GM21737 (cell line): Measurements from ENCODE around the gene ARHGAP4.

Experiments used
- ATAC-seq: cut with Tn5 transposase; IDR thresholded peaks from one replicate; pipeline ENCODE4 v1.9.1; 2021; ENCODE audit warnings: mild to moderate bottlenecking, moderate library complexity; ENCODE audit not compliant: unreplicated experiment

The ARHGAP4 gene

GRCh38 chrX:153925739-153926551, at the start of gene ARHGAP4:
ARHGAP4 (minus strand) TSS chrX:153926264; CDS start chrX:153926202, 62 bp downstream.
- ATAC-seq = no peak

- ATAC-seq = no peak
These were observed 48.7 kb upstream of the ARHGAP4 start for GRCh38 chrX:153974726-153975286.

GRCh38 chrX:153974003-153974725, 48.1 kb upstream of the ARHGAP4 start:
- ATAC-seq = no peak

DNA sequence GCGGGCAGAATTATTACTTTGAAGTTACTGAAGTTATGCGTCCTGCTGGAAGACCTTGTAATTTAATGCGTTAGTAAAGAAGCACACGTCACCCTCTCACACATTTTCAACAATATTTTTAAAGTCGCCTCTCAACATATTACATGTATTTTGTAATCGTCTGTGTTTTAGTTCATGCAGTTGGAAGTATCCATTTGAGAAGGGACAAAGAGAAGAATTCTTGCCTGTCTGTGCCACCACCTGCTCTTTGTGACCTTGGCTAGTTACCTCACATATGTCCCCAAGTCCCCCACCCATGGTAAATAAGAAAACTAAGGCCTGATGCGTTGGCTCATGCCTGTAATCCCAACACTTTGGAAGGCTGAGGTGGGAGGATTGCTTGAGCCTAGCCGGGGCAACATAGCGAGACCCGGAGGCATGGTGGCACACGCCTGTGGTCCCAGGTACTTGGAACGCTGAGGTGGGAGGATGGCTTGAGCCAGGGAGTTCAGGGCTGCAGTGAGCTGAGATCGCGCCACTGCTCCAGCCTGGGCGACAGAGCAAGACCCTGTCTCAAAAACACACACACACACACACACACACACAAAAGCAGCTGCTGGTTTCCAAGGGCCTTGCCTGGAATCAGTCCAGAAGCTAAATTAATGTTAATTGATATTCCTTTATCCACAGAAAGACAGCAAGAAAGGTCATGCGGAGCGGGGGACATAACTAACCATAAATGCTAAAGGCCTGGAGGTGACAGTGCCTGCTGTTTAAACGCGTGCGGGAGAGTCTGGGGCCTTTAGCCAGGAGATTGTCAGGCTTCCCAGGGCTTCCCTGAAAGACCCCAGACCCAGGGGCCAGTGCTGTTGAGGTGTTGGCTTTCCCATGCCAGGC, 47.3 kb upstream of the ARHGAP4 start:
- ATAC-seq = no peak

- peak; percentile 44 for ATAC-seq
These were observed 46.5 kb upstream of the ARHGAP4 start, which contains the start of gene TMEM187 for GRCh38 chrX:153972368-153973126. TMEM187 (plus strand) TSS chrX:153972754; CDS start chrX:153982063, 9,309 bp downstream.

- peak; percentile 30 for ATAC-seq
These were observed 45.6 kb upstream of the ARHGAP4 start, which contains the start of gene HCFC1 for GRCh38 chrX:153971450-153972367. HCFC1 (minus strand) TSS chrX:153971818; CDS start chrX:153970840, 978 bp downstream.

DNA sequence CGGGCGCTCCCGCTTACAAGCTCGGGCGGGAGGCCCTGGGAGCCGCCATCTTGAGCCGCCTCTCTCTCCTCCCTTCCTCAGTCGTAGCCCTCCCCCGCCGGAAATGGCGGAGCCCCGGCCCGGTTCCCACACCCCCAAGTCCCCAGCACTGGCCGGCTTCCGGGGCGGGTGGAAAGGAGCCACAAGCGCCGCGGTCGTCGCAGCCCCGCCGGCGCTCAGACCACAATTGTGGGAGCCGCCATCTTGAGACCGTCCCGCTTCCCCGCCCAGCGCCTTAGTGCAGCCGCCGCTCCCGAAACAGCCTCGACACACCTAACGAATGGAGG, 45.0 kb upstream of the ARHGAP4 start:
- ATAC-seq = peak; percentile 32

DNA sequence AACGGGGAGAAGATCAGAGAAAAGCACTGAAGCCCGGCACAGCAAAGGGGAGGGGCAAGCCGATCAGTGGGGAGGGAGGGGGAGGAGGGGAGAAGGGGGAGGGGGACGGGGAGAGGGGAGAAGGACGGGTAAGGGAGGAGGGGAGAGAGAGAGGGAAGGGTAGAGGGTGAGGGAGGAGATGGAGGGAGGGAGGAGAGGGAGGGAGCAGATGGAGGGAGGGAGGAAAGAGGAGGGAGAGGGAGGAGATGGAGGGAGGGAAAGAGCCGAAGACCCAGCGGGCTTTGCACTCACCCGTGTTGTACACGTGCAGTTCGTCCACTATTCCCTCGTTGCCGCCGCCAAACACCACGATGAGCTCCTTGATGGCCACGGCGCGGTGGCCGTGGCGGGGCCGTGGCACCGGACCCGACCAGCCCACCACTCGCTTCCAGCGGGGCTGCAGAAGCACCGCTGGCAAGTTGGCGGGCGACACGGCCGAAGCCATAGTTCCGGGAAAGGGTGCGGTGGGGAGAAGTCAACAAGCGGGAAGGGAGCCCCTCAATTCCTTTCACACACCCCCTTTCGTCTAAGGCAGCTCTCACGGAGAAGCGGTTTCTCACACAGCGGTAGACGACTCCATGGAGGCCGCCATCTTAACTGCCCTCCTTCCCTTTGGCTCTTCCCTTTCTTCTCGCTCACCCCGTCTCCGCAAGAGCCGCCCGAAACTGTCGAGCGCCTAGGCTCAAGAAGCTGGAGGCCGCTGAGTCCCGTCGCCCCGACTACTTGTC, 44.5 kb upstream of the ARHGAP4 start:
- peak; percentile 1 for ATAC-seq

DNA sequence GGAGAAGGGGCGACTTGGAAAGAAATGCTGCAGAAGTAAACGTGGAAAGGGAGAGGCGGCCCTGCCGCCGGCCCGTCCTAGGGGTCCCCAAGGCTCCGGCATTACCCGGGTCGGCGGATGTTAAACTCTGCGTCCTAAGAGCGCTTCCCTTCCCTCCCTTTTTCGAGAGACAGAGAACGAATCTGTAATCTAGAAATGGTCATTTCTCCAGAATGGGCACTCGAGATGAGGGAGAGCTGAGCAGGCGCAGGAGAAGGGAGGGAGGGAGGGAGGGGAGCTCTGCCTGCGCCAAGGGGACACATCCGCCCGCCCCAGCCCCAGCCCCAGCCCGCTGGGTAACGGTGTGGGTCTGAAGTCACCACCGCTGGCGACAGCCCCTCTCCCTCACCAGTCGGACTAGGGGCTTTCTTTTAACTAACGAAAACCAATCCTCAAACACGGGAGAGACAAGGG, 43.9 kb upstream of the ARHGAP4 start:
- ATAC-seq = no peak

GRCh38 chrX:153969125-153969903, 43.2 kb upstream of the ARHGAP4 start:
- ATAC-seq = no peak

- no peak for ATAC-seq
These were observed 42.7 kb upstream of the ARHGAP4 start for GRCh38 chrX:153968754-153969124.

- ATAC-seq = no peak
These were observed 42.2 kb upstream of the ARHGAP4 start for GRCh38 chrX:153968255-153968654.

- no peak for ATAC-seq
These were observed 41.6 kb upstream of the ARHGAP4 start for GRCh38 chrX:153967536-153968224.

- ATAC-seq = no peak
These were observed 40.9 kb upstream of the ARHGAP4 start for GRCh38 chrX:153966841-153967535.

DNA sequence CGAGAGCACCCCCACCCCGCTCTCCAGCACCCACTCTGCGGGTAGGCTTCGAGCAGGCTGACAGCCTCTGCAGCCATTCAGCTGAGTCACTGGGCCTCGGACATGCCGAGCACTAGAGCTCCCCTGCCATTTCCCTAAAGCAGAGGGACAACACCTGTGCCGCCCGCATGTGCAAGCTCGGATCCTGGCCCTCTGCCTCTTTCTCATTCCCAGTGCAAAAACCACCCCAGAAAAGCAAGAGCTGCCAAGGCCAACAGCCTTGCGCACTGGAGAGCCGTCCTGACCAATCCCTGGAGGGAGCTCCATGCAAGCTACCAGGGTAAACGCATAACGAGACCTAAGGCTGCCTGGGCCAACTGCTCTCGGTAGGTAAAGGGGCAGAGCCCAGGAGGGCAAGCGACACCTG, 40.2 kb upstream of the ARHGAP4 start:
- ATAC-seq = no peak

GRCh38 chrX:153965406-153965805, 39.3 kb upstream of the ARHGAP4 start:
- ATAC-seq = no peak
